NCI-H774 (cell line): ENCODE results near the gene CCDC17.

Experiments
- DNase-seq: peaks from one replicate; lab custom pipeline; 2025; lab: John Stamatoyannopoulos, UW

The CCDC17 gene

GRCh38 chr1:45583264-45583665 is 40.6 kb downstream of the CCDC17 start:
- peak; percentile 99 for DNase-seq

- no peak for DNase-seq
These were observed 49.7 kb downstream of the CCDC17 start for GRCh38 chr1:45574105-45574626.

GRCh38 chr1:45573231-45573804 is 50.5 kb downstream of the CCDC17 start:
- no peak for DNase-seq

GRCh38 chr1:45570631-45571030 is 53.2 kb downstream of the CCDC17 start:
- no peak for DNase-seq
